HG03442 (cell line): Measurements from ENCODE around the gene PPM1F.

Source experiments
- ATAC-seq: cut with Tn5 transposase; IDR thresholded peaks from one replicate; pipeline ENCODE4 v1.9.1; 2021; ENCODE audit warnings: mild to moderate bottlenecking, moderate library complexity; ENCODE audit not compliant: unreplicated experiment

The PPM1F gene

DNA sequence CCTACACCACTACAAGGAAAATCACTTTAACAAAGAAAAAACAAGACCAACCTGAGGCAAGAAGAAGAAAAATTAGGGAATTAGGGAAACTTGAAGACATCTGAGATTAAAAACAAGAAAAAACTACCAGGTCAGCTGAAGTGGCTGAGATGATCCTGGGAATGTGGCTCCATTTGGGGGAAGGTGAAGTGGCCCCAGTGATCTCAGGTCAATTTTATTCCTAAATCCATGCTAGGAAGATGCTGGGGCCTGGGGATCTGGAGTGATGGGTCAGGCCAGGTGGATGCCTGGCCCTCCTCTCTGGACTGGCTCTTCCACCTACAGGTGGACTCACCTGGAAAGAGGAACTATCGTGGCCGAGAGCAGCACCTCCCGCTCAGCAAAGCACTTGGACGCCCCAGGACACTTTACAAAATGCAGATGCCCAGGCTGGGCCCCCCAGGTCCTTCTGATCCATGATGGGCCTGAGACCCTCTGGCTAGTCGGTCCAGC is 23.3 kb upstream of the PPM1F start:
- no peak for ATAC-seq

DNA sequence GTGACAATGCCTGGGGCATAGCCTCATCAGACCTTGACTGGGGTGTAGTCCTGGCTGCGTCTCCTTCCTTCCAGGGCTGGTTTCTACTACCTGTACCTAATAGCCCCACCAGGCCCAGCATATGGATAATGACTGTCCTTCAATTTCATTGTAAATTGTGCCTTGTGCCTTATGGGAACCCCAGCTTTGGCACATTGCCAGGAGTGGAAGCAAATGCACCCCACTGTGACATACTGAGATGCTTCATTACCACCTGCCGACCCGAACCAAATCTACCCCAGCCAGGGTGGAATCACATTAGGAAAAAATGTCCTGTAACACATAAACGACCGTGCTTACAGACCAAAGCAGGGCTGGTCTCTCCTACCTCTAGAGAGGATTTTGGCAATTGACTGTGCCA is 22.6 kb upstream of the PPM1F start:
- no peak for ATAC-seq

DNA sequence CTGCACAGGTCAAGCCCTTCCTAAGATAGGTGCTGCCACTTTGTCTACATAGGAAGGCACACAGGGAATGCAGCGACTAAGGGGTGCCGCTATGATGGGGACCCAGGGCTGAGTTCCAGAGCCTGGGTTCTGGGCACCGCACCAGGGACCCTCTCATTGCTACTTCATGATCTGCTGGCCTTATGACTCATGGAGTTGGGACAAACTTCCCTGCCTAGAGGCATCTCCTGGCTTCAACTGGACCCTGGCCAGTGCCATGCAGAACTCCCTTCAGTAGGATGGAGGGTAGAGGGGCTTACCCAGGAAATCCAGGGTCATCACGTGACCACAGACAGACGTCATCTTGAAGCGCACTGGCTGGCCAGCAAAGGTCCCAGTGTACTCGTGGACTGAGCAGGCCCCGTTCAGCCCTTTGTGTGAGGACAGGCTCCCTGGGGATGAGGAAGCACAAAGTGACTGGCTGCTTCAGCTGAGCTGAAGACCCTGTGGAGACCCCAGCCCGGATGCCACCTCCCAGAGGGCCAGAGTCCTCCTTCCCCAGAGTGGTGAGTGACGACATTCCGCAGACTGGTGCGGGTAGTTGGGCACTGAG is 21.5 kb upstream of the PPM1F start:
- no peak for ATAC-seq

DNA sequence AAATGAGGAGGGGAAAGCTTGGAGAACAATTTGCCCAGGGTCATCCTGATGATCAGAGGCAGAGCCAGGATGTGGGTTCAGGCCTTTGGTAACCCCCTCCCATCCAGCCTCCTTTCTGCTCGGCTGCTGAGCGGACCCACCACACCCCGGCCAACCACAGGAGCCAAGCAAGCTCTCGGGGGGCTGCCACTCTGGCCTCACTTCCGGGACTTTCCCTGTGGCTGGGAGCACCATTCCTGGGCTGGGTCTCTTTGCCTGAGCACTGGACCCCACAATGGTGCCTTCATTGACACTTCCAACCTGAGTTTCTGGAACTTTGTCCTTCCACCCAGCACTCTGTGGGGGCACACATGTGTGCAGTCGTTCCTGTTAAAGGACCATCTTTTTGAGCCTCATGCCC is 20.2 kb upstream of the PPM1F start:
- ATAC-seq = no peak

DNA sequence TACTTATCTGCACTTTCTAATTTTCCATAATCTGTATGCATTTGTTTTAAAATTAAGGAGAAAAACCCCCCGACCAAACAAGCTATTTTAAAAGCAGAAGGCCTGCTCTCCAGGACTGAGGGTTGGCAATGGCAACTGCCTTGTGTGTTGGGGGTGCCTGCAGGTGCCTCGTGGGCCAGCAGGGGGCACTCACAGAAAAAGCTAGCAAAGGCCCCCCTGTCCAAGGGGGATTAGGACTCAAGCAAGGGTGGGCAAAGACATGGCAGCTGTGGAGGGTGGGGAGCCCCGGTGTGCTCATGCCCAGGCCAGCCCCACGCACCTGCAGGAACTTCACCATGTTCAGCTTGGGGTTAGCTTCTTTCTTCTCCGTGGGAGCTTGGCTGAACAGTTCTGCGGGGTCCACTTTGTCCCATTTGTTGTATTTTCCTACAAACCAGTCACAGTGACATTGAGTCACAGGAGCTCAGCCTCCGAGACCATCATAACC is 19.7 kb upstream of the PPM1F start:
- no peak for ATAC-seq

DNA sequence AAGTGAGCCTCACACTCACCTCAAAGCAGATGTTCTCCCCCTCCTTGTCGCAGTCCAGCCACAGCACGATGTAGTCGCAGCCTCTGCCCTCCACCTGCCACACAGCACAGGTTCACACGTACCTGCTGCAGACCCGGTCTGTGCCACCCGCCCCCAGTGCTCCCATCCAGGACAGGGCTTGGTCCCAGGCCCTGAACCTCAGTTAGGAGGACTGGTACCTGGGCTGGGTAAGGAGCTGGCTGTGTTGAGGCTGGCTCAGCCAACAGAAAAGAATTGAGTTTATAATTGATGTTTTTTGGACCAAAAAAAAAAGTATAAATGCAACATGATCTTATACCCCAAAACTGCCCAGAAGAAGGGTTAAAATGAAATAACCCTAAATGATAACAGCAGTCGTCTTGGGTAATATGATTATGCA is 19.2 kb upstream of the PPM1F start:
- no peak for ATAC-seq

DNA sequence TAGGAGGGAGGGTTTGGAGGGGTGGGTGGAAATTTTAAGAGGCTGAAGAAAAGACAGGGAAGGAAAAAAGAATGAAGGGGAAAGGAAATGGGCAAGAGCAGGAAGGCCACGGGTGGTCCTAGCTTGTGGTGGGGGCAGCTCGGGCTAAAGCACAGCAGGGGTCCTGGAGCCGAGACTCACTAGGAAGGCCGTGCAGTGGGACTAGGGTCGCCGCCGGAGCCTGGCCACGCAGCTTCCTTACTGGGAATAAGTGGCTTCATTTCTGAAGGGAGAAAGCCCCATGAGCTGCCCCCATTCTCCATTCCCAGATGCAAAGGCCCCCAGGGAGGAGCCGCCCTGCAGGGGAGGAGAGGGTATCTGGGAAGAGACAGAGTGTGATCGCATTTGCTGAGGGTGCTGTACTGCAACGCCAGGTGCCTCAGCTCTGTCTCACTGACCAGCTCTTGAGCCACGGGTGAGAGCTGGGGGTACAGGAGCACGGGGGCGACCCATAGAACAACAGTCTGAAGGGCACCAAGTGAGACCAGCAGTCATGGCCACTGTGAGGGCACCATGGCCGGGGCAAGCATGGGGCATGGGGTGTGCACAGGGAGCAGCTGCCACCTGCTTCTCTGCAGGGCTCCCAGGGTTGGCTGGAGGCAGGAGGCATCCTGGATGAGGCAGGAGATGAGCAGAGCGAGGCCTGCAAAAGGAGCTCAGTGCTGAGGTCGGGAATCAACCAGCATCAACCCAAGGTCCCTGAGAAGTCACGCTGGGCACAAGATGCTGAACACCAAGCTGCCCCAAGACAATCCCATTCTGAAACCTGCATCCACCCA is 18.4 kb upstream of the PPM1F start:
- ATAC-seq = no peak

DNA sequence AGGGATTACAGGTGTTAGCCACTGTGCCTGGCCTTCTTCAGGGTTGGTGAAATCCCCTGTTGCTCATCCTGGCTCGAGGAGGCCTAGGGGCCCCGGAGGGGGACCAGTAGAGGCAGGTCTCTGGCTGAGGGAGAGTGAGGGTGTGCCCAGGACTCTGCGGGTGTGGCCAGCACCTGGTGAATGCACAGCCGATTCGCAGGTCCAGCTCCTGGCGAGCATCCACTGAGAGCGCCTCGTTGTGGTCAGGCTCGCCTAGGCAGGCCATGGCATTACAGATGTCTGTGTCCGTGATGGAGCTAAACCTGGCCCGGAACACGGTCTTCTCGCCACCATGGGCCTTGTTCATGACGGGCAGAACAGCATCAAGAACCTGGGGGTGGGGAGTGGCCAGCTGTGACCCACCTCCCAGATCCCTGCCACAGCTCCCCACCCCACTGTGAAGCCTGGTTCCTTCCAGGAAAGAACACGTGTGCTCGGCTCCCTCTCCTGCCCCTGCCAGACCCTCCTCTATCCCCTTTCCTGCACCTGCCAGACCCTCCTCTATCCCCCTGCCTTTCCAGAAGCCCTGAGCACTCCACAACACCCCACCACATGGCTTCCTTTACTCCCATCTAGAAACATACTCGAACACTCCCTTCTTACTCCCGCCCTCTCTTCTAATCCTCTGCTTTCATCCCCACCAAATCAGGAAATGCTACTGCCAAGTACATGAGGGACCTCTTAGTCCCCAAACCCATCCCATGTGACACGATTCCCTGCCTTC is 17.6 kb upstream of the PPM1F start:
- no peak for ATAC-seq

DNA sequence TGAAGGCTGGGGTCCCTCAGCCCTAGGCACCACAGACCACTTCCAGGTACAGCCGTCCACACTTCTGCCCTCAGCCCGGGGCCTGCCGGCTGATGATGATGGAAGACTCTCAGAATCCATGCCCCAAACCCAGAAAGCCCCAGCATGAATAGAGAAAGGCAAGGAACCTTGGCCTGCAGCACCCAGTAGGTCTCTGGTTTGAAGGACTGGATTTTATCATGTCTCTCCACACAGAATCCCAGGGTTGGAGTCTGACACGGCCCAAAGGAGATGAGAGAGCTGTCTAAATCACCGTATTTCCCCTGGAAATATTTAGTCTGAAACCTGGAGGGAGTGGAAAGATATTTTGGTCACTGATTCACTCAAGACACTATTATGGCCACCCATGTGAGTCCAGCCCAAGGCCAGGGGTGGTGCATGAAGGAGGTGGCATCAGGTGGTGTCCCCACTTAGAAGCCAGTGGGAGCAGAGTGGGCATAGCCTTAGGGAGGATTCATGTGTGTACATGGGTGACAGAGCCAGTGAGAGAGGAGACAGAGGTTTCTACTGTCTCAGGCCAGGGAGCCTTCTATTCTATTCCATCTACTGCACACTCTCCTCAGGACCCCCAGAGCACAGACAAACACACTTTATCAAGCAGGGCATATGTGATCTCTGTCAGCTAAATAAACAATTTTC is 15.9 kb upstream of the PPM1F start:
- no peak for ATAC-seq

DNA sequence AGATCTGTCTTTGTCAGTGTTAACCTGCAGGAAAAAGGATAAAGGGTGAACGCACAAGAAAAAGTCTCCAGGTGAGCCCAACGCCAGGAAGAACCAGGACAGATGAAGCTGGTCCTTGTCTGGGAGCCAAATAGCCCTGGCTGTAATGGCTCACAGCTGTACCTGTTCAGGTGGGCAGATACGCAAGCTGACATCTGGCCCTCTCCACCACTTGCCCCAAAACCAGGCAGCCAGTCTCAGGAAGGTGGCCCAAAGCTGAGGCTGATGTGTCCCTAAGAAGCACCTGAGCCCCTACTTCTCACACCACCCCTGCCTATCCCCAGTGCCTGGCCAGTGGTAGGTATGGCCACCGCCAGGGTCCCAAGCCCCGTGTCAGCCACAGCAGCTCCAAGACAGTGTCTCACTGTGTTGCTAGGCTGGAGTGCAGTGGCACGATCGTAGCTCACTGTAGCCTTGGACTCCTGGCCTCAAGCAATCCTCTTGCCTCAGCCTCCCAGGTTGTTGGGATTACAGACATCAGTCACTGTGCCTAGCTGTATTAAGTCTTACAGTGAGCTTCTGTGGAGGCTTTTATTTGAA is 15.1 kb upstream of the PPM1F start:
- ATAC-seq = no peak

DNA sequence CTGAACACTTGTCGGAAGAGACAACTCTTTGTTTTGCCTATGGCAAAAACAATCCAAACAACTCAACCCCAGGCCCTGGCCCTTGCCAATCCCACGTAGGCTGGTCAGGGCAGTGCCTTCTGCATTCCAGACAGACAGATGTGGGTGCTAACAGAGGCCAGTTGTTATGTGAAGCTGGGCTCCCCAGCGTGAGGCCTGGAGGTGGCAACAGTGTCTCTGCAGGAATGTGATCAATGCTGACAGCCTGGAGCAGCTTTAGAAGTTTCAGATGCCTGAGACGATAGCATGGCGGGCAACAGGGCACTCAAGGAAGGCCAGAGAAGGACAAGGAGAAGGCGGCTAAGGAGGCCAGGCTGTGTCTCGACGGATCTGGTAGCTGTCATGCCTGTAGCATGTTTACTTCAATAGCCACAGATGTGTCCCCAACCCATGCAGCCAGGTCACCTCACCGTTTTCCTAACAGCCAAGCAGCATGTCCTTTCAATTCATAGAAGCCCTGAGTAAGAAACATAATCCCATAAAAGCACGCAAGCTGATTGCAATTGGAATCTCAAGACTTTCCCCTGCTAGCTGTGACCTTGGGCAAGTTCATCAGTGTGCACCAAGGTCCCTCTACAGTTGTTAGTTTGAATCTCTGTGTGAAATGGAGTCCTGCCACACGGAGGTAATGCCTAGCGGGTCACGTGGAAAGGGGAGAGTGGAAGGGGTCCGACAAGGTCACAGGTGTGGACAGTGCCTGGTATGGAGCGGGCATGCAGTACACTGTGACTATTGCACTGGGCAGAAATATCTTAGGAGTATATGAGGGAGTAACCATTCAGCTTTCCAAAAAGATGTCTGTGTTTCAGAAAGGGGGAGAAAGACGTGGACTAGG is 14.2 kb upstream of the PPM1F start:
- ATAC-seq = no peak

DNA sequence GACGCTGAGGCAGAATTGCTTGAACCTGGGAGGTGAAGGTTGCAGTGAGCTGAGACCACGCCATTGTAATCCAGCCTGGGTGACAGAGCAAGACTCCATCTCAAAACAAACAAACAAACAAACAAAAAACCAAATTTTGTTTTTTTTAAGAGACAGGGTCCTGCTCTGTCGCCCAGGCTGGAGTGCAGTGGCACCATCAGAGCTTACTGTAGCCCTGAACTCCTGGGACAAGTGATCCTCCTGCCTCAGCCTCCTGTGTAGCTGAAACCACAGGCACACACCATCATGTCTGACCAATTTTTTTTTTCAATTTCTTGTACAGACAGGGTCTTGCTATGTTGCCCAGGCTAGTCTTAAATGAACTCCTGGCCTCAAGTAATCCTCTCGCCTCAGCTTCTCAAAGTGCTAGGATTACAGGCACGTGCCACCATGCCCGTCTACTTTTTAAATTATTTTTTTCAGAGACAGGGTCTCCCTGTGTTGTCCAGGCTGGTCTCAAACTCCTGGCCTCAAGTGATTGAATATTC is 13.2 kb upstream of the PPM1F start:
- no peak for ATAC-seq

DNA sequence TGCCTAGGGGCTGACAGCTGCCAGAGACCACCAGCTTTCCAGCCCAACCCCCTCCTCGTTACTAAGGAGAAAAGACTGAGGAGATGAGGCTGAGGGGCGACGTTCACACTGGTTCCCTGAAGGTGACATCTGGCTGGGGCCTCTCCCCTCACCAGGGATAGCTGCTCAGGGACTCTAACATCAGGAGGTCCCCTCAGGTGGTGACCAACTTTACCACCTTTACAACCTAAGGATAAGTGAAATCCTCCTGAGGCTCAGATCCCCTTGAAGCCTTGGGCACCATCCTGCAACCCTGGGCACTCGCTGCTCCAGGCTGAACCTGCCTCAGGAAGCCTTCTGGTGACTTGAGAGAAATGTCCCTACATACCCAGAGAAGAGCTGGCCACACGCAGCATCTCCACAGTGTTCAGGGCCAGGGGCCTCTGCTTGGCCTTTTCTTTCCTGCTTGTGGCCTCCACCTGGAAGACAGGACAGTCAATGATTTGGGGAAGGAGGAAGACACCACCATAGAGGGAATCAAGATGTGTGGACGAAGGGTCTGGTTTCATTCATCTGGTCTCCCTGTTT is 12.4 kb upstream of the PPM1F start:
- ATAC-seq = no peak

DNA sequence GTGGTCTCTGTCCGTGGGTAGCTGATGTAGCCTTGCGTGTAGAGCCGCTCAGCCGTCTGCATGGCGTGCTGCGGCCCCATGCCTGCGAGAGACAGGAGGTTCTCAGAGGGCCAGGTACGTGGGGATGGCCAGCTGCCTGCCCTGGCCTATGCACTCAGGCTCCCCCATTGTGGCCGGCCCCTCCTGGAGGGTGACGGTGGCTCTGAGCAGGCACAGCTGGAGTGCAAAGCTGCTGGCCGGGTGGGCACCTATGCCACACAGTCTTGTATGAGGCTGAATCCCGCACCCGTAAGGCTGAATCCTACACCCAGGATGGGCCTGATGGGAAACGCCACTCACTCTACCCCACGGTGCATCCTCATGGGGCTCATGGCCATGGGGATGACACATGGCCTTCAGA is 11.6 kb upstream of the PPM1F start:
- ATAC-seq = no peak

DNA sequence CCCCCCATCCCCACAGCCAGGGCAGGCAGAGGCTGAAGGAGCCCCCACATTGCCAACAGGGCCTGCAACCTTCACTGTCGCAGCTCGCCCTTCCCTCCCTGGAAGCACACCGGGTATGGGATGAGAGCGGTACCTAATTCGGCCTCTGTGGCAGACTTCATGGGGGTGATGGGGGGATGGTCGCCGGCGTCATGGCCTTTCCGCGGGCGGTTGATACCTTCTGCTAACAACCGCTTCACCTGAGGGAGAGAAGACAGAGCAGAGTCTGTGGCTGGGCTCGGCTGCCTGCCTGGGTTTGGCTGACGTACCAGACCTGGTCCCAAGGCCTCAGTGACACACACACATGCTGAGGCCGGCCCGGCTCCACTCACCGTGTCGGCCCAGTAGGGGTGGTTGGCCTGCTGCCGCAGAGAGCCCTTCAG is 11.2 kb upstream of the PPM1F start:
- ATAC-seq = no peak

DNA sequence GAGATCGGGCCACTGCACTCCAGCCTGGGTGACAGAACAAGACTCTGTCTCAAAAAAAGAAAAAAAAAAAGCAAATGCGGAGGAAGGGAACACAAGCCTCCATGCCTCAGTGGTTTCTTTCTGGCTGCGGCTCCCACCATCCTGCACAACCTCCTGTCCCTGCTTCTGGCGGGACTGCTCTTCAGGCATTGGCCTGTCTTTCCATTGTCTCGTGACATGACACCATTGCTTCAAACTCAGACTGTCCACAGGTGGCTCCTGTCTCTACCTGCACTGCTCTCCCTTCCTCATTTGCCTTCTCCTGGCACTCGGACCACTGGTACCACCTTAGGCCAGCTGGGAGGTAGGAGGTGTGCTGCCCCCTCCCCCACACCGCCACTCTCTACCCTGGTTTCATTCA is 10.6 kb upstream of the PPM1F start:
- no peak for ATAC-seq

DNA sequence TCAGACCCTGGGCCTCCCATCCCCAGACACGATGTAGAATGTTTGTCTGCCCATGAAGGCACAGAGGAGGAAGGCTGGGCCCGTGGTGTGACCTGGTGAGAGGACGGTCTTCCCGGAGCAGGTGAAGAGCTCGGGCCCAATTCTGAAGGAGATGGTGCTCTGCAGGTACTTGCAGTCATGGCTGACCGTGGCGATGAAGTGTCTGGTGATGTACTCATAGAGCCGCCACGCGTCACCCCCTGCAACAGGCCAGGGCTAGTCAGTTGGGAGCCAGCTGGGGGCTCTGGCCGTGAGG is 10.0 kb upstream of the PPM1F start:
- no peak for ATAC-seq

DNA sequence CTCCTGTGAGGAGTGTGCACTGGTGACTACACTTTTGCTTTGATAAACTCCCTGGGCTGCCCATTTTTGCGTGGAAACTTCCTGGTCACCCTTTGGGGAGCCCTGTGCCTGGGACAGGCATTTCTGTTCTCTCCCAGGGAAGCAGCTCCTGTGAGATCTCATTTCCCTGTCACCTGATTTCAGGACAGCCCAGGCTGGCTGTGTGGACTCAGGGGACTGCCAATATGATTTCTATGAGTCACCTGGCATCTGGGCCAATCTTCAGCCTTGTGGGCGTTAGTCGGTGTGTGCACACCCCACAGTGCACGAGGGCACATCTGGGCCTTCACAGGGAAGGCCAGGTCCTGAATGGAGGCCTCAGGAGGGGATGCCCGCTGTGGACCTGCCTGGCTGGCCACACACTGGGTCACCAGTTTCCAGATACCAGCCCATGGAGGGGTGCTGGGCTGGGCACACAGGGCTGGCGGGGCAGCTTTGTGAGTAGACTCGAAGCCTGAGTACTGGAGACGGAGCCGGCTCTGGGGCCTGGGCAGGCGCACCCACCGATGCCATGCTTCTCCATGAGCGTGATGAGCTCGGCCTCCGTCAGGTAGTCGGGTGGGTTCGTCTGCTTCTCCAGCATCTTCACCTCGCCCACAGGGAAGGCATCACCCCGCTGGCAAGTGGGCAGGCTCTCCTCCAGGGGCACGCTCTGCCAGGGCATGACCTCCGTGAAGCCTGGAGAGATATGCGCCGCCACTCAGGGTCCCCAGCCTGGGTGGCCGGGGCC is 9.4 kb upstream of the PPM1F start:
- ATAC-seq = no peak
